Upper lobe of left lung (tissue), 6 donors: ENCODE data around the gene LRRFIP1. TPM values are rescaled to one million over a fixed set of nuclear protein-coding genes. Genes with fewer than 3 reads are reported as not detected.
A peak's percentile ranks its signal among the peaks of the same experiment; 100 is the strongest.
"Not testable (repeated sequence)": the region's sequence is repeated elsewhere in the genome, so short reads cannot be mapped to it uniquely, and the experiment has no call there.

Experiments
- ATAC-seq, 2 donors: fragments of 200-7000 bp; cut with Tn5 transposase; one replicate each; pipeline ENCODE4 v1.9.1; 2022; ENCODE audit warnings: mild to moderate bottlenecking in 2 of 2, moderate library complexity in 2 of 2; ENCODE audit not compliant: low FRiP score in 2 of 2
- DNase-seq, 2 donors: peaks; one replicate each; pipeline ENCODE4 v3.0.0-alpha.2; 2019 to 2020
- H3K27ac ChIP-seq, 4 donors: fragments of 200-600 bp; sonication (generic); one replicate each; pipeline ENCODE4 v1.5.1; 2016 to 2019
- H3K27me3 ChIP-seq, 4 donors: fragments of 200-600 bp; sonication (generic); one replicate each; pipeline ENCODE4 v1.5.1; 2017 to 2019
- H3K36me3 ChIP-seq, 4 donors: fragments of 200-600 bp; sonication (generic); one replicate each; pipeline ENCODE4 v1.5.1; 2016 to 2019
- H3K4me1 ChIP-seq, 4 donors: fragments of 200-600 bp; sonication (generic); one replicate each; pipeline ENCODE4 v1.5.1; 2018 to 2019
- H3K4me3 ChIP-seq, 4 donors: fragments of 200-600 bp; sonication (generic); one replicate each; pipeline ENCODE4 v1.5.1; 2017 to 2019; ENCODE audit warnings: mild to moderate bottlenecking in 2 of 4, moderate library complexity in 1 of 4
- H3K9me3 ChIP-seq, 4 donors: fragments of 200-600 bp; sonication (generic); one replicate each; pipeline ENCODE4 v1.5.1; 2018 to 2019
- EP300 ChIP-seq, 4 donors: sonication (generic); formaldehyde crosslinking; IDR thresholded peaks; one replicate each; pipeline ENCODE4 v1.5.1; 2017; ENCODE audit warnings: antibody characterized with exemption in 4 of 4, control low read depth in 2 of 4
- POLR2A ChIP-seq, 4 donors: fragments of 450-650 bp; IDR thresholded peaks; one replicate each; pipeline ENCODE4 v1.5.1; 2016 to 2017; ENCODE audit warnings: antibody characterized with exemption in 4 of 4, mild to moderate bottlenecking in 2 of 4
- POLR2AphosphoS5 ChIP-seq, 2 donors: sonication (generic); formaldehyde crosslinking; IDR thresholded peaks; one replicate each; pipeline ENCODE4 v1.5.1; 2017; ENCODE audit warnings: antibody characterized with exemption in 2 of 2
- WGBS, 2 donors: methylation state at CpG; one replicate each; pipeline ENCODE4 v1.1.5; 2017 to 2018; 5-methylcytosine and 5-hydroxymethylcytosine counted together
- total RNA-seq, 6 donors: library from RNA; depleted of rRNA in 4 of 6; stranded (reverse); fragments of >200 nt in 4 of 6; gene quantifications; one replicate each; pipeline versions ENCODE4 v1.1.0 to v1.2.1, GENCODE V29; 2016 to 2021
- TF ChIP-seq, protein P1 (sequence below), 6 experiments: fragments of 450-650 bp in 4 of 6; fragments of 200-600 bp in 2 of 6; sonication (generic) in 2 of 6; IDR thresholded peaks; one replicate each; pipeline ENCODE4 v1.5.1; 2016 to 2019; ENCODE audit warnings: antibody characterized with exemption in 6 of 6
- donor health status: DM: no; HTN: no; CAD: no; lungs with moderate emphysema.
- donor health status: DM: no; HTN: yes; CAD: no; lungs with severe emphysema.

Gene LRRFIP1
- total RNA-seq, 6 donors from 2014 or later, result 185 to 291 (median 242) TPM

DNA sequence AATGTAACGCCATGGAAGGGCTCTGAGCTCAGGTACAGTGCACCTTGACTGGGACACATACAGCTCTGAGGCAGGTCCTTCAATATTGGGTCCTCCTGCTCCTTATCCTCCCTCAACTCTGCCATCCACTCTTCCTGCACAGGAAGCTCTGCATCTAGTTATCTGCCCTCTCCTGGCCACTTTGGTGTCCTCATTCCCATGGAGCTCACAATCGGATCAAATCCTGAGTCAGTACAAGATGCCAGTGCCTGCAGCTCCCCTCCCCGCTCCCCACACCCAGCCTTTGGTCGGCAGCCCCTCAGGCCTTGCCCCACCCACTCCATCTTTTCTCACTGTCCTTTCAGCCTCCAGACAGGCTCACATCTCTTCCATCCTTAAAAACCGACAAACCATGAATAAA lies 58.0 kb downstream of the LRRFIP1 start:
- no peaks in the 10 kb centered on the region for H3K36me3 ChIP-seq
- no peak overlapping the region for H3K4me3 ChIP-seq
- TF ChIP-seq POLR2AphosphoS5 (IDR thresholded peaks at IDR 0.05), result no peak
- TF ChIP-seq, protein P1, sequence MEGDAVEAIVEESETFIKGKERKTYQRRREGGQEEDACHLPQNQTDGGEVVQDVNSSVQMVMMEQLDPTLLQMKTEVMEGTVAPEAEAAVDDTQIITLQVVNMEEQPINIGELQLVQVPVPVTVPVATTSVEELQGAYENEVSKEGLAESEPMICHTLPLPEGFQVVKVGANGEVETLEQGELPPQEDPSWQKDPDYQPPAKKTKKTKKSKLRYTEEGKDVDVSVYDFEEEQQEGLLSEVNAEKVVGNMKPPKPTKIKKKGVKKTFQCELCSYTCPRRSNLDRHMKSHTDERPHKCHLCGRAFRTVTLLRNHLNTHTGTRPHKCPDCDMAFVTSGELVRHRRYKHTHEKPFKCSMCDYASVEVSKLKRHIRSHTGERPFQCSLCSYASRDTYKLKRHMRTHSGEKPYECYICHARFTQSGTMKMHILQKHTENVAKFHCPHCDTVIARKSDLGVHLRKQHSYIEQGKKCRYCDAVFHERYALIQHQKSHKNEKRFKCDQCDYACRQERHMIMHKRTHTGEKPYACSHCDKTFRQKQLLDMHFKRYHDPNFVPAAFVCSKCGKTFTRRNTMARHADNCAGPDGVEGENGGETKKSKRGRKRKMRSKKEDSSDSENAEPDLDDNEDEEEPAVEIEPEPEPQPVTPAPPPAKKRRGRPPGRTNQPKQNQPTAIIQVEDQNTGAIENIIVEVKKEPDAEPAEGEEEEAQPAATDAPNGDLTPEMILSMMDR (IDR thresholded peaks at IDR 0.05), result peak in 1 of 6 experiments; percentile 15
- no peak overlapping the region for H3K27ac ChIP-seq
- H3K9me3 ChIP-seq, result no peaks in the 10 kb centered on the region
- peaks cover 38 to 54% (median 45%) of the 10 kb centered on the region in 4 donors for H3K4me1 ChIP-seq
- DNase-seq (no peak), ATAC-seq (no peak)
- WGBS, 2 donors, result 68 to 81% methylated on average over 5 of the region's 5 CpGs
- no peaks in the 10 kb centered on the region for H3K27me3 ChIP-seq

DNA sequence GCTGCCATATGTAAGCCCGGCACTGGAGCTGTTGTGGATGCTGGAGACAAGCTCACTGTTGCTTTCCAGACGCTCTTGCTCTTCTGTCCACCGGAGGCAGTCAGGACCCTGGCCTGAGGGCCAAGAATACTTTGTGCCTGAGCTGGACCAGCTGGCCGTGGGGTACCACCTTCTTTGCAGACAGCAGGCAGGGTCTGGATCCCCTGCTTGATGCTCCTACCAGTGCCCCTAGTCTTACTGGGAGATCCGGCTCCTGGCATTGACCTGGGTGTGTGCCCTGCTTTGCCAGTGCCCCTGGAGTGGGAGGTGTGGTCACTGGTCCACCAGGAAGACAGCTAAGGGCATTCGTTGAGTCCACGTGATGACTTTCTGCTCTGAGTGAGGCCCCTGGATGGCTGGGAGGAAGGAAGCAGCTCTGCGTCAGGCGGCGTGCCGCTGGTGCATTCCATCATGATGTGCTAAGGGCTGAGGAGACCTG lies 59.3 kb downstream of the LRRFIP1 start:
- Histone ChIP-seq H3K4me3 (no peak overlapping the region), H3K9me3 (no peaks in the 10 kb centered on the region), H3K27ac (peak overlapping the region; percentile 80 to 99 (median 96)), H3K4me1 (peaks cover 48 to 65% (median 51%) of the 10 kb centered on the region in 4 donors), H3K36me3 (no peaks in the 10 kb centered on the region), H3K27me3 (no peaks in the 10 kb centered on the region)
- TF ChIP-seq POLR2A (IDR thresholded peaks at IDR 0.05), result no peak
- TF ChIP-seq, protein P1 (IDR thresholded peaks at IDR 0.05), result peak in 2 of 6 experiments; percentile 32
- DNase-seq, result peak; percentile 68 to 76
- ATAC-seq, result peak in 1 of 2 donors; percentile 22
- 61 to 65% methylated on average over 7 to 9 of the region's 11 CpGs for WGBS, 2 donors

DNA sequence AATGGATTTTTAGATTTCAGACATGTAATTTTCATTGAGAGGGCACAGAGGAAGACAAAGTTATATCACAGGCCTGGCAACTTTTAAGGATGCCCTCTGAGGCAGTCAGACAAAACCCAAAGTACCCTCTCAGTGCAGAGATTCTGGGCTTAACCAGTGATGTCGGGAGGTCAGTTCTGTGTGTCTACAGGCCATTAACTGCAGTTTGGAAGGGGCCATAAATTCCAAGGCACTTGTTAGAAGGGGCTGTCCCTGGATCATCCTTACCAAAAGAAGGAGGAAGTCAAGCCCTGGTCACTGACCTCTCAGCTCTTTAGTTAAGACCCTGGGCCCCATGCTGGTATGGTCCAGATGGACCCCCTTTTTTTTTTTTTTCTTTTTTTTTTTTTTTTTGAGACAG lies 60.7 kb downstream of the LRRFIP1 start:
- no peak for DNase-seq
- no peaks in the 10 kb centered on the region for H3K36me3 ChIP-seq
- ATAC-seq, result no peak
- H3K4me3 ChIP-seq, result no peak overlapping the region
- peak overlapping the region; percentile 95 to 99 (median 98) for H3K27ac ChIP-seq
- H3K4me1 ChIP-seq, result peaks cover 48 to 59% (median 53%) of the 10 kb centered on the region in 4 donors
- no peaks in the 10 kb centered on the region for H3K27me3 ChIP-seq
- WGBS, 2 donors, result 62 to 89% methylated on average over 1 of the region's 1 CpG
- TF ChIP-seq, protein P1 (IDR thresholded peaks at IDR 0.05), result no peak
- TF ChIP-seq POLR2A (IDR thresholded peaks at IDR 0.05), result peak in 1 of 4 donors; percentile 3
- H3K9me3 ChIP-seq, result no peaks in the 10 kb centered on the region

DNA sequence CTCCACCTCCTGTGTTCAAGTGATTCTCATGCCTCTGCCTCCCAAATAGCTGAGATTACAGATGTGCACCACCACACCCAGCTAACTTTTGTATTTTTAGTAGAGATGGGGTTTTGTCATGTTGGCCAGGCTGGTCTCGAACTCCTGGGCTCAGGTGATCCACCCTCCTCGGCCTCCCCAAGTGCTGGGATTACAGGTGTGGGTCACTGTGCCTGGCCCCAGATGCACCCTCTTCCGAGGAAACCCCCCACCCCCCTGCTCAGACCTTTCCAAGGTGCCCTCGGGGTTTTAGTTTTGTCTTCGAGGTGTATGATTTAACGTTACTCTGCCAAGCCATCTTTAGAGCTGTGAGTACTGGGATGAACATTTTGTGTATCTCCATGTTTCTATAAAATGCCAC lies 61.2 kb downstream of the LRRFIP1 start:
- 91 to 95% methylated on average over 6 of the region's 6 CpGs for WGBS, 2 donors
- not testable (repeated sequence) for H3K27me3 ChIP-seq, DNase-seq, H3K4me3 ChIP-seq, H3K9me3 ChIP-seq, ATAC-seq, H3K36me3 ChIP-seq
- H3K4me1 ChIP-seq, result peaks cover 48 to 63% (median 54%) of the 10 kb centered on the region in 4 donors
- peak overlapping the region; percentile 95 to 99 (median 98) for H3K27ac ChIP-seq

DNA sequence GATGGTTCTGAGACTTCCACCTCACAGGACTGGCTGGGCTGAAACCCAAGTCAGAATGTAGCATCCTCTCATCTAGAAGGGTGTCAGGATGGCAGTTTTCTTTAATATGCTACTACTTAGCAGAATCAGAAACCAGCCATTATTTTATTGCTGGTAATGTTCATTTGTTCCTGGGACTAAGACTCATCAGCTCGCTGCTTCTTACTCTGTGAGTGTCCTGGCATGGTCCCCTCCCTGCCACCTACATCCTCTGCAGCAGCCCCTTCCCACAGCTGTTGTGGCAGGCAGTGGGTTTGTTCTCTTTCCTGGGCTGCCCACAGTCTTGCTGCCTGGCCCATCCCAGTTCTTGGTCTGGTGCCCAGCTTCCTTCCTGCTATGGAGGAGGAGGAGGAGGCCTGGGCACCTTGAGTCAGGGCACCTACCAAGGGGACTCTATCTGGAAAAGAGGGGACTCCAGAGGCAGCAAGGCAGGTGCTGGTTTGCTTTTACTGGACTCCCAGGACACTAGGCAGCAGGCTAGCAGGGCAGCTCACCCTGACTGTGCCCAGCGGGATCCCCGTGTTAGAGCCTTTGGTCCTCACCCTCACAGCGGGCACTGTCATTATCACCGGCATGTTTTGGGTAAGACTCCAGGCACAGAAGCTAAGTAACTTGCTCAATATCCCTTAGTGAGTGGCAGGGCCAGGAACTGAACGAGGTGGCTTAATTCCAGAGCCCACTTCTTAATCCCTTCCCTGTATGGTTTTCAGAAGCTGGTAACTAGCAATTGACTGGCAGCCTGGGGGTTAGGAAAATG lies 62.1 kb downstream of the LRRFIP1 start:
- no peak overlapping the region for H3K4me3 ChIP-seq
- H3K27me3 ChIP-seq, result no peaks in the 10 kb centered on the region
- 27 to 50% methylated on average over 6 of the region's 6 CpGs for WGBS, 2 donors
- no peak for ATAC-seq
- TF ChIP-seq POLR2AphosphoS5 (IDR thresholded peaks at IDR 0.05) (peak in 1 of 2 donors; percentile 37), POLR2A (IDR thresholded peaks at IDR 0.05) (peak in 1 of 4 donors; percentile 31), EP300 (IDR thresholded peaks at IDR 0.05) (no peak)
- TF ChIP-seq, protein P1 (IDR thresholded peaks at IDR 0.05), result no peak
- no peaks in the 10 kb centered on the region for H3K36me3 ChIP-seq
- H3K27ac ChIP-seq, result peak overlapping the region; percentile 95 to 99 (median 98)
- H3K4me1 ChIP-seq, result peaks cover 52 to 69% (median 64%) of the 10 kb centered on the region in 4 donors
- no peaks in the 10 kb centered on the region for H3K9me3 ChIP-seq
- DNase-seq, result peak in 1 of 2 donors; percentile 89
